HG03571 (cell line): Measurements from ENCODE around the gene FXYD4.
"Not testable (repeated sequence)": the region's sequence is repeated elsewhere in the genome, so short reads cannot be mapped to it uniquely, and the experiment has no call there.

Source experiments
- ATAC-seq: cut with Tn5 transposase; IDR thresholded peaks from one replicate; pipeline ENCODE4 v1.9.1; 2021; ENCODE audit not compliant: unreplicated experiment

FXYD4 gene

DNA sequence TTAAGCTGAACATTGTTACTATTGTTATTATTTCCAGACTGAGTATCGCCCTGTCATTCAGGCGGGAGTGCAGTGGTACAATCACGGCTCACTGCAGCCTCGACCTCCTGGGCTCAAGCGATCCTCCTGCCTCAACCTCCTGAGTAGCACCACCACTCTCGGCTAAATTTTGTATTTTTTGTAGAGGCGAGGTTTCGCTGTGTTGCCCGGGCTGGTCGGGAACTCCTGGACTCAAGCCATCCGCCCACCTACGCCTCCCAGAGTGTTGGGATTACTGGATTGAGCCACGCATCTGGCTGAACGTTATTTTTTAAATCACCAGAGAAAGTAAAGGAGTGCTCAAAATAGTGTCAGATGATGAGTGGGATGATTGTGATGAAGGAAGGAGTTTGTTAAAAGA, 38.9 kb downstream of the FXYD4 start:
- no peak for ATAC-seq

- ATAC-seq: no peak
Observed at GRCh38 chr10:43411536-43411935, 40.1 kb downstream of the FXYD4 start.

GRCh38 chr10:43415544-43415943, 44.1 kb downstream of the FXYD4 start:
- no peak for ATAC-seq

- no peak for ATAC-seq
Observed at GRCh38 chr10:43417950-43418768, 46.7 kb downstream of the FXYD4 start.

DNA sequence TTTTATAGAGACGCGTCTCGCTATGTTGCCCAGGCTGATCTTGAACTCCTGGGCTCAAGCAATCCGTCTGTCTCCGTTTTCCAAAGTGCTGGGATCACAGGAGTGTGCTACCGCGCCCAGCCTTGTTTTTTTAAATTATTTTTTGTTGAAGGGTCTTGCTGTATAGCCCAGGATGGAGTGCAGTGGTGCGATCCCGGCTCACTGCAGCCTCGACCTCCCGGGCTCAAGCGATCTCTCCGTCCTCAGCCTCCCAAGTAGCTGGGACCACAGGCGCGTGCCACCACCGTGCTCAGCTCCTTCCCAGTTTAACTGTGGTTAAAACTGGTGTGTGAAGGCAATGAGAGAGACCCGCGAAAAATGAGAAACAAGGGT, 48.5 kb downstream of the FXYD4 start:
- ATAC-seq: no peak

DNA sequence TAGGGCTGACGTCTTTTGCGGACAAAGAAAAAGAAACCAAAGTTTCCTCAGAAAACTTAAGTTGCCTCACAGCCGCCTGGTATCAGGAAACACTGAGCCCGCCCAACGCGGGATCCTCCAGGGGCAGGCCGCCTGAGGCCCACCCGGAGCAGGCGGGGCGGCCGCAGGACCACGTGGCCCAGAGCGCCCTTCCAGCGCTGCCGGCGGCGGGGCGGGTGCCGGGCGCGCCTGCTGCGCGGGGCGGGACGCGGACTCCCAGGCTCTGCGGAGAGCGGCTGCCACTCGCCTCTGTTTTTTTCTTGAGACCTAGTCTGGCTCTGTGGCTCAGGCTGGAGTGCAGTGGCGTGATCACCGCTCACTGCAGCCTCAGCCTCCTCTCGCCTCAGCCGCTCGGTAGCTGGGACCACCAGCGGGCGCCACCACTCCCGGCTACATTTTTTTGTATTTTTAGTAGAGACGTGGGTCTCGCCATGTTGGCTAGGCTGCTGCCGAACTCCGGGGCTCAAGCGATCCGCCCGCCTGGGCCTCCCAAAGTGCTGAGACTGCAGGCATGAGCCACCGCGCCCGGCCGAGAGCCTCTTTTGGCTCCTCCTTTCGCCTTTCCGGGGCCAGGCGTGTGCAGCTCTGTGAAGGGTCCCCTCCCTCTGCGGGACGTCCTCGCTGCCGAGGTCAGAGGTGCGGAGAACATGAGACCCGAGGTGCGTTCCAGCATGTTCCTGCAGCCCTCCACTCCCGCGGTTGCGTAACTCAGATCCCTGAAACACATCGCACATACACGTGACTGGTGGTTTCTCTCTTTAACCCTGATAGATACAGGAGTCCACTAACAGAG, 49.1 kb downstream of the FXYD4 start:
- ATAC-seq: peak; percentile 79

GRCh38 chr10:43421201-43421507, 49.7 kb downstream of the FXYD4 start:
- no peak for ATAC-seq

DNA sequence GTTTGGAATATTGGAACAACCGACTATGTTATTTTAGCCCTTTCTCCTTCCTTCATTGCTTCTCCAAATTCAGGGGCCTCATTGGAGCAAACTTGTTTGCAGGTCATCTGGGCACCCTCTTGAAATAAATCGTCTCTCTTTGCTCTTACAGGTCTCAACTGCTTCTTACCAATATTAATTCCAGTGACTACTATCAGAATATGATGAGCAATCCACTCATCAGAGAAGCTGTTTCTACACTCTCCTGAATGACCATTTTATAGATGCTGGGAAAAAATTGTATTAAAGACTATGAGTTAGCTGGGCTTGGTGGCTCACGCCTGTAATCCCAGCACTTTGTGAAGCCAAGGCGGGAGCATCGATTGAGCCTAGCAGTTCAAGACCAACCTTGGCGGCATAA, 50.1 kb downstream of the FXYD4 start:
- ATAC-seq: no peak

DNA sequence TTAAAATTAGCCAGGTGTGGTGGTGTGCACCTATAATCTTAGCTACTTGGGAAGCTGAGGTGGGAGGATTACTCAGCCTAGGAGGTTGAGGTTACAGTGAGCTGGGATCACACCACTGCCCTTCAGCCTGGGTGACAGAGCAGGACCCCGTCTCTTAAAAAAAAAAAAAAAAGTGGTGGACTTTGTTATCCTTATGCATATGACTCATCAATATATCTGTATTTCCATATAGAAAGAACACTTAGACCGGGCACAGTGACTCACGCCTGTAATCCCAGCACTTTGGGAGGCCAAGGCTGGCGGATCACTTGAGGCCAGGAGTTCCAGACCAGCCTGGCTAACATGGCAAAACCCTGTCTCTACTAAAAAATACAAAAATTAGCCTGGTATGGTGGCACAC, 50.5 kb downstream of the FXYD4 start:
- ATAC-seq: not testable (repeated sequence)

DNA sequence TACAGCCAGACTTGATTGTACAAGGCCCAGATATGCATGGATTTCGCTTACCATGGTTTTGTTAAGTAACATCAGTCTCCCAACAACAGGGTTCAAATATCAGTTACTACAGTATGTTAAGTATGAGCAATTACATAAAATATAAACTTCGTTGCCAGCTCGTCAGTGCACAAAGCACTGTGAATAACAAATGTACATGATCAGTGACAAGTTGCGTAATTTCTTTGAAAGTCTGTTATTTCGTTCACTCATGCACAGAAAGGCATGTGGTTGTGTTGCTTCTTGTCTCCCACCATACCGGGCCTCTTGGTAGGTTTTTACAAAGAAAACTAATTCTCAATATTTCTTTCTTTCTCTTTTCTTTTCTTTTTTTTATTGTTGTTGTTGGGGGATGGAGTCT, 53.0 kb downstream of the FXYD4 start:
- ATAC-seq: no peak
